HepG2 (cell line): ENCODE measurements around the gene STUB1. TPM values are rescaled to one million over a fixed set of nuclear protein-coding genes. Genes with fewer than 3 reads are reported as not detected.

ENCODE experiments used
- ATAD3A ChIP-seq: sonication (generic); formaldehyde crosslinking; IDR thresholded peaks from 2 replicates; pipeline ENCODE4 v1.4.0; 2020; ENCODE audit warnings: missing genetic modification reagents
- BRCA1 ChIP-seq: sonication (generic); formaldehyde crosslinking; IDR thresholded peaks from 2 replicates; pipeline ENCODE4 v1.4.0; 2020; ENCODE audit warnings: missing genetic modification reagents
- CAMTA2 ChIP-seq: sonication (generic); formaldehyde crosslinking; IDR thresholded peaks from 2 replicates; pipeline ENCODE4 v1.4.0; 2020; ENCODE audit warnings: mild to moderate bottlenecking, missing genetic modification reagents, borderline replicate concordance
- HNRNPK ChIP-seq: fragments of 200-400 bp; formaldehyde crosslinking; IDR thresholded peaks from 2 replicates; pipeline ENCODE4 v1.6.1; 2018; ENCODE audit warnings: low read length, low read depth, moderate library complexity, mild to moderate bottlenecking; ENCODE audit not compliant: poor library complexity, severe bottlenecking
- IKZF5 ChIP-seq: IDR thresholded peaks from 2 replicates; pipeline ENCODE4 v1.6.1; 2018; ENCODE audit warnings: missing genetic modification reagents, mild to moderate bottlenecking, missing compliant biosample characterization
- PCBP1 ChIP-seq: fragments of 200-400 bp; formaldehyde crosslinking; IDR thresholded peaks from 2 replicates; pipeline ENCODE4 v1.6.1; 2017; ENCODE audit warnings: mild to moderate bottlenecking, low read depth, low read length, borderline replicate concordance
- SAFB2 ChIP-seq: sonication (generic); formaldehyde crosslinking; IDR thresholded peaks from 2 replicates; pipeline ENCODE4 v1.5.1; 2020; ENCODE audit warnings: missing genetic modification reagents, low read depth, mild to moderate bottlenecking, borderline replicate concordance
- SMARCC2 ChIP-seq: fragments of 450-650 bp; IDR thresholded peaks from 2 replicates; pipeline ENCODE4 v1.6.1; 2017; ENCODE audit warnings: antibody characterized with exemption, mild to moderate bottlenecking
- TAF1 ChIP-seq: sonication (generic); formaldehyde crosslinking; IDR thresholded peaks from 2 replicates; pipeline ENCODE4 v1.4.0; 2020; ENCODE audit warnings: missing genetic modification reagents
- TERF1 ChIP-seq: sonication (generic); formaldehyde crosslinking; IDR thresholded peaks from 2 replicates; pipeline ENCODE4 v1.8.0; 2022; ENCODE audit warnings: mild to moderate bottlenecking, missing genetic modification reagents, moderate library complexity
- TFAP4 ChIP-seq: sonication (generic); IDR thresholded peaks from 2 replicates; pipeline ENCODE4 v1.6.1; 2016; ENCODE audit warnings: low read depth, borderline replicate concordance
- WIZ ChIP-seq: sonication (generic); formaldehyde crosslinking; IDR thresholded peaks from 2 replicates; pipeline ENCODE4 v1.5.1; 2020; ENCODE audit warnings: mild to moderate bottlenecking, missing genetic modification reagents
- ZBTB37 ChIP-seq: sonication (generic); formaldehyde crosslinking; IDR thresholded peaks from 2 replicates; pipeline ENCODE4 v1.4.0; 2020; ENCODE audit warnings: mild to moderate bottlenecking, missing genetic modification reagents
- ZBTB8A ChIP-seq: sonication (generic); formaldehyde crosslinking; IDR thresholded peaks from 2 replicates; pipeline ENCODE4 v1.4.0; 2020; ENCODE audit warnings: mild to moderate bottlenecking, low read depth, missing genetic modification reagents, borderline replicate concordance
- ZNF253 ChIP-seq: sonication (generic); formaldehyde crosslinking; IDR thresholded peaks from 2 replicates; pipeline ENCODE4 v1.8.0; 2022; ENCODE audit warnings: mild to moderate bottlenecking, missing genetic modification reagents, borderline replicate concordance
- ZNF275 ChIP-seq: sonication (generic); formaldehyde crosslinking; IDR thresholded peaks from 2 replicates; pipeline ENCODE4 v1.8.0; 2022; ENCODE audit warnings: missing genetic modification reagents, mild to moderate bottlenecking, inconsistent platforms, borderline replicate concordance
- ZNF441 ChIP-seq: sonication (generic); formaldehyde crosslinking; IDR thresholded peaks from 2 replicates; pipeline ENCODE4 v1.7.0; 2021; ENCODE audit warnings: missing genetic modification reagents, borderline replicate concordance
- ZNF609 ChIP-seq: sonication (generic); formaldehyde crosslinking; IDR thresholded peaks from 2 replicates; pipeline ENCODE4 v1.4.0; 2020; ENCODE audit warnings: mild to moderate bottlenecking, missing genetic modification reagents, borderline replicate concordance
- ZNF792 ChIP-seq: IDR thresholded peaks from 2 replicates; pipeline ENCODE4 v1.6.1; 2016
- polyA plus RNA-seq, 8 experiments: library from polyadenylated mRNA; depleted of rRNA in 3 of 8; stranded (reverse) in 7 of 8; unstranded in 1 of 8; fragments of >200 nt; fragmentation: Illumina TruSeq in 4 of 8; extraction: Trizol in 4 of 8; gene quantifications; 2 replicates each; pipeline versions ENCODE4 v1.2.1 to v1.2.3, GENCODE V29; 2011 to 2016; ENCODE audit warnings: low read depth in 4 of 8, missing spikeins in 1 of 8, mixed read lengths in 1 of 8; ENCODE audit not compliant: insufficient read depth in 1 of 8
- total RNA-seq, 5 experiments: library from RNA; depleted of rRNA; stranded (reverse); fragments of >200 nt; fragmentation: Illumina TruSeq; extraction: Trizol; gene quantifications; 2 replicates each; pipeline ENCODE4 v1.2.3, GENCODE V29; 2016; ENCODE audit warnings: low read depth in 1 of 5

The STUB1 gene
- total and polyA plus RNA-seq, 2 of the 13 experiments (the other 11 are each of a cell fraction or from before 2014, with no cell fraction given), result 52.9 to 78.2 TPM

GRCh38 chr16:630815-631405 is 49.3 kb upstream of the STUB1 start, which contains the start of gene WFIKKN1 (continued):
- TF ChIP-seq ZNF275 (CRISPR knock-in tag) (no peak), SAFB2 (CRISPR knock-in tag) (no peak), PCBP1 (no peak), ZNF253 (CRISPR knock-in tag) (no peak), TERF1 (CRISPR knock-in tag) (no peak), CAMTA2 (CRISPR knock-in tag) (no peak), WIZ (CRISPR knock-in tag) (no peak), ZNF792 (CRISPR knock-in tag) (0 out of 2 replicates have a peak, but pooled peaks have one; percentile 38), ZBTB37 (no peak), ATAD3A (CRISPR knock-in tag) (no peak), BRCA1 (no peak), TAF1 (no peak; the same call in 1 of the 2 replicates), ZNF609 (CRISPR knock-in tag) (peak; percentile 37; the same call in 1 of the 2 replicates), IKZF5 (CRISPR knock-in tag) (no peak; the same call in 1 of the 2 replicates), ZNF441 (CRISPR knock-in tag) (no peak), TFAP4 (no peak), ZBTB8A (CRISPR knock-in tag) (no peak), HNRNPK (no peak), SMARCC2 (no peak)
